Esophagus squamous epithelium (tissue), 5 donors: ENCODE results near the gene TMEM214. TPM values are rescaled to one million over a fixed set of nuclear protein-coding genes. Genes with fewer than 3 reads are reported as not detected.

Source experiments
- DNase-seq: peaks from one replicate; lab custom pipeline; 2025; lab: John Stamatoyannopoulos, UW
- H3K27ac ChIP-seq, 4 donors: fragments of 200-600 bp; sonication (generic); one replicate each; pipeline ENCODE4 v1.5.1; 2016 to 2019; ENCODE audit warnings: mild to moderate bottlenecking in 1 of 4
- H3K27me3 ChIP-seq, 4 donors: fragments of 200-600 bp; sonication (generic); 1 replicate in 3 of 4; 2 replicates in 1 of 4; pipeline versions ENCODE4 v1.5.1 to v1.6.0; 2017 to 2021; ENCODE audit warnings: antibody characterized with exemption in 1 of 4
- H3K36me3 ChIP-seq, 3 donors: fragments of 200-600 bp; sonication (generic); one replicate each; pipeline ENCODE4 v1.5.1; 2016 to 2019
- H3K4me1 ChIP-seq, 3 donors: fragments of 200-600 bp; sonication (generic); one replicate each; pipeline ENCODE4 v1.5.1; 2017 to 2019
- H3K4me3 ChIP-seq, 4 donors: fragments of 200-600 bp; sonication (generic); 1 replicate in 3 of 4; 2 replicates in 1 of 4; pipeline ENCODE4 v1.5.1; 2016 to 2019; ENCODE audit warnings: mild to moderate bottlenecking in 2 of 4, moderate library complexity in 1 of 4
- H3K9me3 ChIP-seq, 3 donors: fragments of 200-600 bp; sonication (generic); one replicate each; pipeline ENCODE4 v1.5.1; 2016 to 2019
- CTCF ChIP-seq, 6 experiments: fragments of 450-650 bp in 4 of 6; fragments of 200-600 bp in 2 of 6; sonication (generic) in 2 of 6; IDR thresholded peaks; one replicate each; pipeline ENCODE4 v1.5.1; 2016 to 2019; ENCODE audit warnings: antibody characterized with exemption in 6 of 6, mild to moderate bottlenecking in 4 of 6, moderate library complexity in 4 of 6
- POLR2A ChIP-seq, 4 donors: fragments of 450-650 bp; IDR thresholded peaks; one replicate each; pipeline ENCODE4 v1.6.1; 2017; ENCODE audit warnings: antibody characterized with exemption in 4 of 4, mild to moderate bottlenecking in 4 of 4, moderate library complexity in 3 of 4
- WGBS, 2 donors: methylation state at CpG; one replicate each; pipeline ENCODE4 v1.1.5; 2018; 5-methylcytosine and 5-hydroxymethylcytosine counted together
- intact Hi-C: fragments of 100-400 bp; cut with DNase I; formaldehyde crosslinking; loops from one replicate; pipeline ENCODE4 v1.15.0; 2022
- total RNA-seq, 4 donors: library from RNA; depleted of rRNA; stranded (reverse); fragments of >200 nt; gene quantifications; one replicate each; pipeline ENCODE4 v1.1.0, GENCODE V29; 2016
- donor health status: DM: yes; HTN: yes; CAD: no.

The TMEM214 gene
- total RNA-seq, 4 donors from 2014 or later: 15.7 to 34.5 (median 32.1) TPM

GRCh38 chr2:26997394-26997793 lies 35.4 kb upstream of the TMEM214 start:
- H3K27me3 ChIP-seq: no peaks in the 10 kb centered on the region
- WGBS, 2 donors: 82 to 90% methylated on average over 2 to 8 of the region's 10 CpGs
- TF ChIP-seq POLR2A (IDR thresholded peaks at IDR 0.05) (no peak), CTCF (IDR thresholded peaks at IDR 0.05) (no peak)
- intact Hi-C loops: no loop called here
- no peak overlapping the region for H3K27ac ChIP-seq
- no peaks in the 10 kb centered on the region for H3K36me3 ChIP-seq
- no peaks in the 10 kb centered on the region for H3K9me3 ChIP-seq
- H3K4me1 ChIP-seq: no peaks in the 10 kb centered on the region
- DNase-seq: no peak
- H3K4me3 ChIP-seq: no peak overlapping the region

DNA sequence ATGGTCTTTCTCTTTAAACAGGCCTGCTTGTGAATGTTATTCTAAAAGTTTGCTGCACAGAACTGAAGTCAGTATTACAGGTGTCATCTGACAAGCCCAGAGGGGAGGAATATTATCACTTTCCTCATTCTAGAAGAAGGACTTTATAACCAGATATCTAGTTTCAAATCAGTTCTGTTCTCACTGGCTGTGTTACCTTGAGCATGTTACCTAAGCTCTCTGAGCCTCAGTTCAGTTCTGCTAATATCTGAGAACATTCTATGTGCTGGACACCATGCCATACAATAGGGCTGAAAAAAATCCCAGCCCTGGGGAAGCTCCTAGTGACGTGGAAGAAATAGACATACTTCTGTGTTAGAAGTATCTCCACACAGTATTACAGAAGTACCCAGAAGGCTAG lies 34.4 kb upstream of the TMEM214 start:
- TF ChIP-seq POLR2A (IDR thresholded peaks at IDR 0.05) (no peak), CTCF (IDR thresholded peaks at IDR 0.05) (no peak)

DNA sequence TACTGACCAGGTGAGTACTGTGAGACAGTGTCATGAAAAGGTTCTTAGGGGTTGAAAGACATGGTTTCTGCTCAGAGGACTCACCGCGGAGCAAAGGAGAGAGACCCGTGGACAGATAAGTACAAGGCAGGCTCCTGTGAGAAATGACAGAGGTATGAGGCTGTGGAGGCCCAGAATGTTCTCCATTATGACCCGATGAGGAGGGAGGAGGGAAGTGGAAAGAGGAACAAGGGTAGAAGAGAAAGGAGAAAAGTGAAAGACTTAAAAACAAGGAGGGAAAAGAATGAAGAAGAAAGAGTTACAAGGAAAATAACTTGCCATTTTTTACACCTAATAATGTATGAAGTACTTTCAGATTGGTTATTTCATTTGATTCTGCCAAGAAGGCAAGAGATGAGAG lies 32.5 kb upstream of the TMEM214 start:
- no peak overlapping the region for H3K4me3 ChIP-seq
- no peak overlapping the region for H3K27ac ChIP-seq
- no peak for DNase-seq
- H3K36me3 ChIP-seq: no peaks in the 10 kb centered on the region
- intact Hi-C loops: no loop called here
- H3K27me3 ChIP-seq: no peaks in the 10 kb centered on the region
- WGBS, 2 donors: 71 to 72% methylated on average over 4 of the region's 4 CpGs
- H3K4me1 ChIP-seq: no peaks in the 10 kb centered on the region
- TF ChIP-seq CTCF (IDR thresholded peaks at IDR 0.05) (no peak), POLR2A (IDR thresholded peaks at IDR 0.05) (no peak)
- no peaks in the 10 kb centered on the region for H3K9me3 ChIP-seq

More for the DNA sequence above, 34.4 kb upstream of the TMEM214 start:
- Histone ChIP-seq H3K4me3 (no peak overlapping the region), H3K27ac (no peak overlapping the region), H3K36me3 (no peaks in the 10 kb centered on the region), H3K4me1 (no peaks in the 10 kb centered on the region), H3K27me3 (no peaks in the 10 kb centered on the region), H3K9me3 (no peaks in the 10 kb centered on the region)
- intact Hi-C loops: no loop called here
- DNase-seq: no peak
- 100% methylated on average over 1 of the region's 1 CpG; no CpG with 5 or more reads in 1 of the 2 donors for WGBS, 2 donors

DNA sequence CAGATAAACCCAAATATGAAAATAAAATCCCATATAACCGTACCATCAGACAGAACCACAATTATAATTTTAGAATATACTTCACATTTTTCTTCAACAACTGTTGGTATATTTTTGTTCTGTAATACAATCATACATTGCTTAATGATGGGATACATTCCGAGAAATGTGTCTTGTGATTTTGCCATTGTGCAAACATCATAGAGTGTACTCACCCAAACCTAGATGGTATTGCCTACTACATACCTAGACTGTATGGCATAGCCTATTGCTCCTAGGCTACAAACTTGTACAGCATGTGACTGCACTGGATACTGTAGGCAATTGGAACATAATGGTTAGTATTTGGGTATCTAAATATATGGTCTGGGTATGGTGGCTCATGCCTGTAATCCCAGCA lies 31.8 kb upstream of the TMEM214 start:
- no peaks in the 10 kb centered on the region for H3K27me3 ChIP-seq
- WGBS, 2 donors: 93 to 96% methylated on average over 2 of the region's 2 CpGs
- H3K9me3 ChIP-seq: no peaks in the 10 kb centered on the region
- no peak overlapping the region for H3K27ac ChIP-seq
- intact Hi-C loops: no loop called here
- TF ChIP-seq CTCF (IDR thresholded peaks at IDR 0.05) (no peak), POLR2A (IDR thresholded peaks at IDR 0.05) (no peak)
- H3K4me3 ChIP-seq: no peak overlapping the region
- H3K4me1 ChIP-seq: no peaks in the 10 kb centered on the region
- no peak for DNase-seq
- no peaks in the 10 kb centered on the region for H3K36me3 ChIP-seq

DNA sequence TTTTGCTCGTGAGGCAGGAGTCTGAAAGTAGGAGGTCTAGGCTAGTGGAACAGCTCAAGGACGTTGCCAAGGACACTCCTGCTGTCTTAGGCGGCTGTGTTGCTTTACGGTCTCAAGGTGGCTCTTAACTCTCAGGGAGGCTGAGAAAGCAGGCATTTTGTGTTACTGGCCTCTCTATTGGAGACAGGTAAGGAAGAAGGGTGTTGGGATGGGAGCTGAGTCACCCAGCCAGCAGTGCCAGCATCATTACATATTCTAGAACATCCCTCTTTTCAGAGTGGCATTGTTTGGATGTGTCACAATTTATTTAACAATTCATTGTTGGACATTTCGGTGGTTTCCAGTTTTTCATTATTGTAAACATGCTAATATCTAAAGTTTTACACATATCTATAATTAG lies 30.8 kb upstream of the TMEM214 start:
- H3K27ac ChIP-seq: no peak overlapping the region
- H3K4me1 ChIP-seq: no peaks in the 10 kb centered on the region
- WGBS, 2 donors: 70 to 81% methylated on average over 5 of the region's 5 CpGs
- H3K4me3 ChIP-seq: no peak overlapping the region
- intact Hi-C loops: no loop called here
- H3K9me3 ChIP-seq: no peaks in the 10 kb centered on the region
- no peaks in the 10 kb centered on the region for H3K36me3 ChIP-seq
- no peaks in the 10 kb centered on the region for H3K27me3 ChIP-seq
- TF ChIP-seq CTCF (IDR thresholded peaks at IDR 0.05) (no peak), POLR2A (IDR thresholded peaks at IDR 0.05) (no peak)
- no peak for DNase-seq
